Upper lobe of left lung (tissue), 4 donors: ENCODE measurements around the gene ZNF503.

Source experiments
- CTCF ChIP-seq, 6 experiments: fragments of 450-650 bp in 4 of 6; fragments of 200-600 bp in 2 of 6; sonication (generic) in 2 of 6; IDR thresholded peaks; one replicate each; pipeline ENCODE4 v1.5.1; 2016 to 2019; ENCODE audit warnings: antibody characterized with exemption in 6 of 6
- EP300 ChIP-seq, 4 donors: sonication (generic); formaldehyde crosslinking; IDR thresholded peaks; one replicate each; pipeline ENCODE4 v1.5.1; 2017; ENCODE audit warnings: antibody characterized with exemption in 4 of 4, control low read depth in 2 of 4
- POLR2A ChIP-seq, 4 donors: fragments of 450-650 bp; IDR thresholded peaks; one replicate each; pipeline ENCODE4 v1.5.1; 2016 to 2017; ENCODE audit warnings: antibody characterized with exemption in 4 of 4, mild to moderate bottlenecking in 2 of 4
- POLR2AphosphoS5 ChIP-seq, 2 donors: sonication (generic); formaldehyde crosslinking; IDR thresholded peaks; one replicate each; pipeline ENCODE4 v1.5.1; 2017; ENCODE audit warnings: antibody characterized with exemption in 2 of 2

GRCh38 chr10:75449382-75450074 lies 48.0 kb upstream of the ZNF503 start:
- TF ChIP-seq CTCF (IDR thresholded peaks at IDR 0.05) (no peak), POLR2AphosphoS5 (IDR thresholded peaks at IDR 0.05) (no peak), POLR2A (IDR thresholded peaks at IDR 0.05) (no peak), EP300 (IDR thresholded peaks at IDR 0.05) (no peak)
